Neuronal stem cell (in vitro differentiated cells): Measurements from ENCODE around the gene ADSS1.

Source experiments
- DNase-seq: peaks from one replicate; pipeline ENCODE4 v3.0.0-alpha.2; 2013; ENCODE audit warnings: low spot score
- H2AFZ ChIP-seq: one replicate; pipeline ENCODE4 v1.6.1; 2013; ENCODE audit warnings: mild to moderate bottlenecking, low read length, inconsistent platforms
- H2AK5ac ChIP-seq: 2 replicates; pipeline ENCODE4 v1.6.1; 2013; ENCODE audit warnings: low read depth, mild to moderate bottlenecking, inconsistent platforms, low read length, moderate library complexity, mixed read lengths
- H2BK120ac ChIP-seq: 2 replicates; pipeline ENCODE4 v1.6.1; 2013; ENCODE audit warnings: low read depth, mild to moderate bottlenecking, inconsistent platforms, low read length, moderate library complexity, mixed read lengths
- H2BK12ac ChIP-seq: one replicate; pipeline ENCODE4 v1.6.1; 2013; ENCODE audit warnings: low read length, inconsistent platforms
- H2BK15ac ChIP-seq: 2 replicates; pipeline ENCODE4 v1.6.1; 2013; ENCODE audit warnings: mild to moderate bottlenecking, low read length, inconsistent platforms, mixed read lengths
- H2BK5ac ChIP-seq: one replicate; pipeline ENCODE4 v1.6.1; 2013; ENCODE audit warnings: inconsistent platforms, mild to moderate bottlenecking, low read length, moderate library complexity
- H3K14ac ChIP-seq: one replicate; pipeline ENCODE4 v1.6.1; 2013; ENCODE audit warnings: low read length, inconsistent platforms
- H3K18ac ChIP-seq: 2 replicates; pipeline ENCODE4 v1.6.1; 2013; ENCODE audit warnings: low read length, inconsistent platforms
- H3K23ac ChIP-seq: 2 replicates; pipeline ENCODE4 v1.6.1; 2013; ENCODE audit warnings: low read depth, mild to moderate bottlenecking, mixed read lengths, low read length, inconsistent platforms; ENCODE audit not compliant: poor library complexity
- H3K27ac ChIP-seq: replicated peaks from 3 replicates; pipeline ENCODE4 v1.5.1; 2013; ENCODE audit warnings: low read length, inconsistent platforms
- H3K27me3 ChIP-seq, 3 experiments: 2 replicates each; pipeline ENCODE4 v1.6.1; 2013; ENCODE audit warnings: low read length in 3 of 3, mild to moderate bottlenecking in 2 of 3, inconsistent platforms in 1 of 3, low read depth in 1 of 3, mixed read lengths in 1 of 3, moderate library complexity in 1 of 3; ENCODE audit not compliant: control insufficient read depth in 3 of 3, insufficient read depth in 3 of 3
- H3K36me3 ChIP-seq, 2 donors: replicated peaks in 1 of 2; 2 replicates each; pipeline ENCODE4 v1.6.1; 2013; ENCODE audit warnings: low read length in 2 of 2; ENCODE audit not compliant: control insufficient read depth in 2 of 2, insufficient read depth in 2 of 2
- H3K4ac ChIP-seq: 2 replicates; pipeline ENCODE4 v1.6.1; 2013; ENCODE audit warnings: inconsistent platforms, mild to moderate bottlenecking, low read length, moderate library complexity
- H3K4me1 ChIP-seq, 2 donors: 1 replicate in 1 of 2; 2 replicates in 1 of 2; pipeline ENCODE4 v1.6.1; 2013; ENCODE audit warnings: low read length in 2 of 2, low read depth in 1 of 2; ENCODE audit not compliant: control insufficient read depth in 2 of 2, insufficient read depth in 1 of 2
- H3K4me2 ChIP-seq: one replicate; pipeline ENCODE4 v1.6.1; 2013; ENCODE audit warnings: mild to moderate bottlenecking, low read length, inconsistent platforms; ENCODE audit not compliant: insufficient read depth, poor library complexity, severe bottlenecking
- H3K4me3 ChIP-seq, 2 donors: 2 replicates each; pipeline ENCODE4 v1.5.1; 2013; ENCODE audit warnings: low read length in 2 of 2, mild to moderate bottlenecking in 2 of 2, inconsistent platforms in 1 of 2, moderate library complexity in 1 of 2
- H3K79me1 ChIP-seq: one replicate; pipeline ENCODE4 v1.6.1; 2013; ENCODE audit warnings: low read depth, mild to moderate bottlenecking, inconsistent platforms, low read length, moderate library complexity
- H3K9ac ChIP-seq: one replicate; pipeline ENCODE4 v1.6.1; 2013; ENCODE audit warnings: mild to moderate bottlenecking, low read depth, low read length, inconsistent platforms; ENCODE audit not compliant: poor library complexity
- H3K9me3 ChIP-seq, 2 donors: replicated peaks in 1 of 2; 2 replicates each; pipeline versions ENCODE3 to v1.6.1; 2013; ENCODE audit warnings: low read length in 2 of 2, mild to moderate bottlenecking in 2 of 2, inconsistent platforms in 1 of 2, low read depth in 1 of 2, mixed read lengths in 1 of 2, moderate library complexity in 1 of 2; ENCODE audit not compliant: control insufficient read depth in 2 of 2, insufficient read depth in 1 of 2
- H4K8ac ChIP-seq: one replicate; pipeline ENCODE4 v1.6.1; 2013; ENCODE audit warnings: low read depth, mild to moderate bottlenecking, inconsistent platforms, low read length, moderate library complexity
- H4K91ac ChIP-seq: one replicate; pipeline ENCODE4 v1.6.1; 2013; ENCODE audit warnings: low read length, low read depth, mild to moderate bottlenecking, inconsistent platforms; ENCODE audit not compliant: poor library complexity
- WGBS, 2 donors: extraction: QIAGEN DNeasy Blood & Tissue Kit; methylation state at CpG; one replicate each; pipeline ENCODE4 v1.1.7; 2013; ENCODE audit warnings: missing lambda C conversion rate in 2 of 2, mixed read lengths in 1 of 2; ENCODE audit not compliant: insufficient read length in 2 of 2, insufficient replicate concordance in 1 of 2; ENCODE audit errors: extremely low coverage in 2 of 2; 5-methylcytosine and 5-hydroxymethylcytosine counted together

Gene ADSS1

GRCh38 chr14:104706733-104707607 is 17.1 kb upstream of the ADSS1 start:
- Histone ChIP-seq H3K4me3 (no peak overlapping the region), H3K79me1 (peaks cover 4% of the 10 kb centered on the region), H3K9ac (no peak overlapping the region), H2BK12ac (no peak overlapping the region), H2AFZ (no peak overlapping the region), H2BK120ac (no peak overlapping the region), H2BK5ac (peak overlapping the region; percentile 87), H3K4ac (peak overlapping the region; percentile 95), H3K23ac (no peak overlapping the region), H2BK15ac (no peak overlapping the region), H2AK5ac (peak overlapping the region; percentile 89), H4K8ac (no peak overlapping the region), H3K18ac (peak overlapping the region; percentile 78), H3K4me1 (peaks cover 3 to 11% of the 10 kb centered on the region in 2 donors), H3K14ac (no peak overlapping the region), H3K36me3 (peaks cover 27 to 61% of the 10 kb centered on the region in 2 donors), H4K91ac (no peak overlapping the region), H3K27me3 (peaks cover 0 to 2% (median 0%) of the 10 kb centered on the region in 3 experiments), H3K9me3 (peaks cover 11% of the 10 kb centered on the region in 2 donors), H3K27ac (no peak overlapping the region), H3K4me2 (no peak overlapping the region)
- no CpG with 5 or more reads among the region's 28 CpGs for WGBS, 2 donors
- DNase-seq: no peak

- peak overlapping the region; percentile 38 for H3K9ac ChIP-seq
- peaks cover 0 to 2% (median 0%) of the 10 kb centered on the region in 3 experiments for H3K27me3 ChIP-seq
- peak overlapping the region; percentile 99 for H2AK5ac ChIP-seq
- peaks cover 6% of the 10 kb centered on the region for H3K79me1 ChIP-seq
- H2BK120ac ChIP-seq: peak overlapping the region; percentile 64
- no peak overlapping the region for H3K4me2 ChIP-seq
- peaks cover 26 to 65% of the 10 kb centered on the region in 2 donors for H3K36me3 ChIP-seq
- no peak overlapping the region for H3K4me3 ChIP-seq
- no peak for DNase-seq
- peak overlapping the region; percentile 96 for H3K18ac ChIP-seq
- no CpG with 5 or more reads among the region's 34 CpGs for WGBS, 2 donors
- H2BK12ac ChIP-seq: peak overlapping the region; percentile 97
- H3K23ac ChIP-seq: peak overlapping the region; percentile 93
- H3K4me1 ChIP-seq: peaks cover 3 to 11% of the 10 kb centered on the region in 2 donors
- H2AFZ ChIP-seq: no peak overlapping the region
- H4K91ac ChIP-seq: peak overlapping the region; percentile 99
- H3K27ac ChIP-seq: no peak overlapping the region
- no peak overlapping the region for H2BK5ac ChIP-seq
- H4K8ac ChIP-seq: no peak overlapping the region
- H3K14ac ChIP-seq: peak overlapping the region; percentile 63
- H3K4ac ChIP-seq: no peak overlapping the region
- H3K9me3 ChIP-seq: peaks cover 11% of the 10 kb centered on the region in 2 donors
- H2BK15ac ChIP-seq: peak overlapping the region; percentile 79
Observed at GRCh38 chr14:104707608-104708595, 16.1 kb upstream of the ADSS1 start.

GRCh38 chr14:104708606-104709268 is 15.3 kb upstream of the ADSS1 start:
- H2BK5ac ChIP-seq: peak overlapping the region; percentile 92
- H3K9me3 ChIP-seq: peaks cover 9 to 11% of the 10 kb centered on the region in 2 donors
- H3K4me3 ChIP-seq: no peak overlapping the region
- H3K27me3 ChIP-seq: peaks cover 0 to 2% (median 0%) of the 10 kb centered on the region in 3 experiments
- peak overlapping the region; percentile 94 for H3K23ac ChIP-seq
- peaks cover 23 to 65% of the 10 kb centered on the region in 2 donors for H3K36me3 ChIP-seq
- peak overlapping the region; percentile 40 for H4K91ac ChIP-seq
- H3K4me2 ChIP-seq: no peak overlapping the region
- H3K14ac ChIP-seq: peak overlapping the region; percentile 73
- H3K18ac ChIP-seq: peak overlapping the region; percentile 58
- DNase-seq: peak; percentile 74
- no CpG with 5 or more reads among the region's 20 CpGs for WGBS, 2 donors
- peak overlapping the region; percentile 82 for H2BK15ac ChIP-seq
- H3K27ac ChIP-seq: no peak overlapping the region
- peaks cover 4% of the 10 kb centered on the region for H3K79me1 ChIP-seq
- peak overlapping the region; percentile 74 for H4K8ac ChIP-seq
- peak overlapping the region; percentile 23 for H2BK12ac ChIP-seq
- peak overlapping the region; percentile 99 for H2AK5ac ChIP-seq
- no peak overlapping the region for H3K9ac ChIP-seq
- no peak overlapping the region for H2AFZ ChIP-seq
- H2BK120ac ChIP-seq: peak overlapping the region; percentile 83
- H3K4me1 ChIP-seq: peaks cover 3 to 11% of the 10 kb centered on the region in 2 donors
- no peak overlapping the region for H3K4ac ChIP-seq
